SH-SY5Y (cell line): ENCODE data around the gene PSD4.

Source experiments
- GATA2 ChIP-seq: IDR thresholded peaks from 2 replicates; pipeline ENCODE4 v1.6.1; 2011; ENCODE audit warnings: mild to moderate bottlenecking, low read depth, low read length
- GATA3 ChIP-seq: IDR thresholded peaks from 2 replicates; pipeline ENCODE4 v1.6.1; 2011; ENCODE audit warnings: low read depth, mild to moderate bottlenecking, low read length, moderate library complexity

- TF ChIP-seq GATA3, result no peak
- TF ChIP-seq GATA2, result no peak
These were observed 2.2 kb downstream of the PSD4 start for GRCh38 chr2:113175736-113176695.
